ENCODE data around the gene AGER.
A peak's percentile ranks its signal among the peaks of the same experiment; 100 is the strongest.

AGER gene

GRCh38 chr6:32177788-32178546 is 6.1 kb downstream of the AGER start, which contains the start of gene RNF5:
Gene RNF5 (plus strand): TSS chr6:32178405. CDS start chr6:32178512, 107 bp downstream.
- TF ChIP-seq, protein P1, sequence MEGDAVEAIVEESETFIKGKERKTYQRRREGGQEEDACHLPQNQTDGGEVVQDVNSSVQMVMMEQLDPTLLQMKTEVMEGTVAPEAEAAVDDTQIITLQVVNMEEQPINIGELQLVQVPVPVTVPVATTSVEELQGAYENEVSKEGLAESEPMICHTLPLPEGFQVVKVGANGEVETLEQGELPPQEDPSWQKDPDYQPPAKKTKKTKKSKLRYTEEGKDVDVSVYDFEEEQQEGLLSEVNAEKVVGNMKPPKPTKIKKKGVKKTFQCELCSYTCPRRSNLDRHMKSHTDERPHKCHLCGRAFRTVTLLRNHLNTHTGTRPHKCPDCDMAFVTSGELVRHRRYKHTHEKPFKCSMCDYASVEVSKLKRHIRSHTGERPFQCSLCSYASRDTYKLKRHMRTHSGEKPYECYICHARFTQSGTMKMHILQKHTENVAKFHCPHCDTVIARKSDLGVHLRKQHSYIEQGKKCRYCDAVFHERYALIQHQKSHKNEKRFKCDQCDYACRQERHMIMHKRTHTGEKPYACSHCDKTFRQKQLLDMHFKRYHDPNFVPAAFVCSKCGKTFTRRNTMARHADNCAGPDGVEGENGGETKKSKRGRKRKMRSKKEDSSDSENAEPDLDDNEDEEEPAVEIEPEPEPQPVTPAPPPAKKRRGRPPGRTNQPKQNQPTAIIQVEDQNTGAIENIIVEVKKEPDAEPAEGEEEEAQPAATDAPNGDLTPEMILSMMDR (conservative IDR thresholded peaks at IDR 0.05; ENCODE audit: low read depth, low read length): no peak
- peak within 1 kb of the TSS; percentile 95 for H3K4me3 ChIP-seq (ENCODE audit: low read length)
- peak; percentile 100 for DNase-seq (ENCODE audit: low read depth)

DNA sequence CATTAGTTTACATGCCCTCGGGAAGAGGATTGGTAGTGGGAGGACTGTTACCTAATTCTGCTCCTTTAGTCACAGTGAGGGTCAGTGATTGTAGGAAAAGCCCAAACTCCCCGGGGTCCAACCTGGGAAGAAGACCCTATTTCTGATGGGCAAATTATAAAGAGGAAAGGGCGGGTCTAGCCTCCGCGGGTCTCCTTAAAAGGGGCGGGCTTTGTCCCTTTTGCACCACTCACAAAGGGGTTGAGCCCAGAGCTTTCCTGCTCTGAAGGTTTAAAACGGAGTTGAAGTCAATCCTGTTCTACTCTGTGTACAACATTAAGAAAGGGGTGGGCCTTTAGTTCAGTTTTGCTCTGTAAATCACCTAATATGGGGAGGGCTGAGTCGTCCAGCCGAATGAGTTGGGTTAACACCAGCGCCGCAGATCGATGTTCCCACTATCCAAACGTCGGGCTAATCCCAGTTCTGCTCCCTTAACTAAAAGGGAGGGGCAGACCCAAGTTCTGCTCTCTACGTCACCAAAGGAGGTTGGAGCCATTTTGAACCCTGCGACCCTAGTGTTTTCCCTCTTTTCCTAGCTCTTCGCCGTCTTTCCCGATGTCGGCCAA is 6.8 kb downstream of the AGER start:
- no peak for DNase-seq (ENCODE audit: low read depth)
- peak overlapping the region; percentile 95 for H3K4me3 ChIP-seq (ENCODE audit: low read length)
- TF ChIP-seq, protein P1 (conservative IDR thresholded peaks at IDR 0.05; ENCODE audit: low read depth, low read length): no peak

DNA sequence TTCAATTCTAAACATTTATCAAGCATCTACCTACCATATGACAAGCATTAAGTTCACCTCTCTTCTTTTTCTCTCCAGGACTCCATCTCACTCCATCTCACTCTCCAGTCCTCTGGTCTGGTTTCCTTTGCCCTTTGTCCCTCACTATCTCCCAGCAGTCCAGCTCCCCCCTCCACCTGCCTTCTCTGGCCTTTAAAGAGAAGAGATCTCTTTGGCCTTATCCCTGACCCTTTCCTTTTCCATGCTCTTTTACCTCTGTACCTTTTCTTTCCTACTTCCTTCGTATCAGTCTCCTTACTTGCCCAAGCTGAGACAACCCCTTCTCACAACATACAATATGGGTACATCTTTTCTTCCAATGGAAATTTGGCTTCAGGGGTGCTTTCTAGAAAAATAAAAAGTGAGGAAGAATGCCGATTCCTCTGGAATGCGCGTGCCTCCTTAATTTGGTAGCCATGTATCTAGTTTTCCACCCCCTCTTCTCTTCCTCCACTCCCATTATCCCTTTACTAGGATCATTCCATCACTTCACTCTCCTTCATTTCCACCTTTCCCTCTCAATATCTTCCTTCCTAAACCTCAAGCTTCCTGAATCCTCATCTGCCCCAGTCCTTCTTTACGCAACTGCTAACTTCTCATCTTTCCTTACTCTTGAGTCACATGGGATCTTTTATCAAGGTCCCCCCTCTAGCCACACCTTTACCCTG is 7.4 kb downstream of the AGER start:
- DNase-seq (ENCODE audit: low read depth): no peak

GRCh38 chr6:32175711-32176475 is 8.2 kb downstream of the AGER start, which contains the start of gene AGPAT1:
Gene AGPAT1 (minus strand): TSS chr6:32176084. CDS start chr6:32171496, 4,588 bp downstream.
- DNase-seq (ENCODE audit: low read depth): peak; percentile 89
- peak within 1 kb of the TSS; percentile 95 for H3K4me3 ChIP-seq (ENCODE audit: low read length)
- TF ChIP-seq, protein P1 (conservative IDR thresholded peaks at IDR 0.05; ENCODE audit: low read depth, low read length): no peak

More for the DNA sequence above, 7.4 kb downstream of the AGER start:
- TF ChIP-seq, protein P1 (conservative IDR thresholded peaks at IDR 0.05; ENCODE audit: low read depth, low read length): no peak
- peak overlapping the region; percentile 95 for H3K4me3 ChIP-seq (ENCODE audit: low read length)

DNA sequence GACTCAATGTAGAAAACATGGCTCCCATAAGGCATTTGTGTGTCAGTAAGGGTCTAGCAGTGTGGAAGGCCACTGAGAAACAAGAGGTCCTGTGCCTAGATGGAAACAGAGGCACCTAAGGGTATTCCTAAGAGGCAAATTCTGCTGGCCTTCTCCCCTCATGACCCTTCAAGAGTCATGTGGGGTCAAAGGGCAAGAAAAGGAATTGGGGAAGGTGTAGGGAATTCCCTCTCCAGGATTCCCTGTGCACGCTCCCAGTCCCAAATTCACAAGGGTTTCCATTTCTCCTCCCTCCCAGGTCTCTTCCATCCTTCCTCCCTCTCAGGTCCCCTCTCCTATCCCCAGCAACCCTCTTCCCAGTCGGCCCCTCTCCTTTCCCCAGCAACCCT is 8.7 kb downstream of the AGER start:
- H3K4me3 ChIP-seq (ENCODE audit: low read length): peak overlapping the region; percentile 95
- TF ChIP-seq, protein P1 (conservative IDR thresholded peaks at IDR 0.05; ENCODE audit: low read depth, low read length): no peak
- DNase-seq (ENCODE audit: low read depth): no peak

DNA sequence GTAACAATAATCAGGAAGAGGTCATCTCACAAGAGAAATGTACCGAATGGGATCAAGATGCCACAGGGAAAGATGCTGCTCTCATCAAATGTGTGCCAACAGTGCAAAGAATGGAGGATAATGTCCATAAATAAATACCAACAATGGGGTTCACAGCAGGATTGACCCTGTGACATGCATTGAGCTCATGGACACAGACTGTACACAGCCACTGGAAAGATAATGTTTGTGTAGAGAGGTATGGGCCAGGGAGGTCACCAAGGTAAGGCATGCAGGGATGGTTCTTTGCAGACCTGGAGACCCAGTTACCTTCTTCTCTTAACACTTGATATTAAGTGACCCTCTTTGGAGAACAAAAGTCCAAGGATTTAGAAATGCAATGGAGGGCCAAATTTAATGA is 9.6 kb downstream of the AGER start:
- DNase-seq (ENCODE audit: low read depth): no peak
- TF ChIP-seq, protein P1 (conservative IDR thresholded peaks at IDR 0.05; ENCODE audit: low read depth, low read length): no peak
- no peak overlapping the region for H3K4me3 ChIP-seq (ENCODE audit: low read length)

Data from retinal pigment epithelial cell (primary cell).